Measurements from ENCODE around the gene CD247. TPM values are rescaled to one million over a fixed set of nuclear protein-coding genes. Genes with fewer than 3 reads are reported as not detected.

The CD247 gene
- polyA plus RNA-seq, 2 of the 4 experiments (the other 2 are of a cell fraction), result 0.10 to 0.27 TPM

DNA sequence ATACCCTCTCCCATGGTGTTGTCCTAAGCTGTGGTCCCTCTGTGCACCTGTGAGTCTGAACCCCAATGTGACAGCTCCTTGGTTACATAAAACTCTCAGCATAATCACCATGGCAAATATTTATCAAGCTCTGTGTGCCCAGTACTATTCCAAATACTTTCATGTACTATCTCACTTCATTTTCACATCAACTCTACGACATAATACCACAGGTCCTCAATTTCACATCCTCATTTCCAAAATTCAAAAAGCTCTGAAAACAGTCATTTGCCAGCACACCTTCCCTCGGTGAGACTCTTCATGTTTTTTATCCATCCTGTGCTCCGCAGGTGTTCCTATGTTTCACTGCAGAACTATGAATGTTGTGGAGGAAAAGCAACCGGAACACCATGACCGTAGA lies 47.6 kb upstream of the CD247 start (continued):
- TF ChIP-seq SREBF2 (IDR thresholded peaks at IDR 0.05), result no peak
- TF ChIP-seq HDAC2 (IDR thresholded peaks at IDR 0.05), result no peak

DNA sequence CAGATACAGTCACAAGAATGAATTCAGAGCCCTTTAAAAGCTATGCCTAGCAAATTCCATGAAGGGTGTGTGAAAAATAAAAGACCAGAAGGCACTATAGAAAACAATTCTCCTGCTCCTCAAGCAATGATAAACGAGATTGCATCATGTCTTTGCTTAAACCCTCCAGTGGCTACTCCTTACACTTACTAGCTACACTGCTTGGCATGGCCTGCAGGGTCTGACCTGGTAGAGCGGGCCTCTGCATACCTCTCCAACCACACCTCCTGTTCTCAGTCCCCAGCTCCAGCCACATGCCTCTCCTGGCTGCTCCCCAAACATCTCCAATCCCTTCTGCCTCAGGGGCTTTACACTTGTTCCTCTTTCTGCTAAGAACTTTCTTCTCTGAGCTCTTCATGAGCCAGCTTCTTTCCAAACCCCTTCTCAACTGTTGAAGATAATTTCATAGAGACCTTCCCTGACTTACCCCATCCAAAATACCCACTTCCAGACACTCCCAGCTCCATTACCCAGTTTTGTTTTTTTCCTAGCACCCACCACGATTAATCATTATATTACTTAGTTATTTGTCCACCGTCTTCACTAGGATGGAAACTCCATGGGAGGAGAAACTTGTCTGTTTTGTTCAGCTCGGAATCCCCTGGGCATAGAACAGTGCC lies 46.4 kb upstream of the CD247 start:
- no peak overlapping the region for H3K4me3 ChIP-seq
- ATAC-seq, result peak; percentile 62 to 77; a peak in 4 of 6 replicates
- TF ChIP-seq SMC3 (IDR thresholded peaks at IDR 0.05) (no peak), CEBPB (IDR thresholded peaks at IDR 0.05) (0 out of 4 replicates have a peak, but pooled peaks of 1 of the 2 experiments have one; percentile 14), EP300 (IDR thresholded peaks at IDR 0.05) (no peak)
- peak overlapping the region; percentile 17 to 66; a peak in 4 of 6 replicates for H3K27ac ChIP-seq
- no peak for FAIRE-seq
- H3K4me2 ChIP-seq, result peak overlapping the region; percentile 2; the same call in 1 of the 3 replicates
- 48% methylated on average over 5 of the region's 5 CpGs for WGBS (ENCODE audit: missing lambda C conversion rate)
- peak in 1 of 2 experiments; percentile 15 for DNase-seq (ENCODE audit: low read depth in 1 of 2, low spot score in 1 of 2)
- ChIA-PET CTCF (interaction anchor here (0.7 to 3.1 kb wide), 10 partner anchors 9 to 165 kb away, joined by 3 to 28 read pairs (median 4); partner anchors contain the start of gene CREG1), POLR2A (interaction anchor here (0.9 to 1.6 kb wide), 2 partner anchors 11 kb away, joined by 5 to 6 read pairs; partner anchors contain the start of gene CREG1)
- H3K9me3 ChIP-seq, result no peaks in the 10 kb centered on the region
- H3K4me1 ChIP-seq, result peaks cover 13% of the 10 kb centered on the region; the same call in 2 of the 3 replicates

DNA sequence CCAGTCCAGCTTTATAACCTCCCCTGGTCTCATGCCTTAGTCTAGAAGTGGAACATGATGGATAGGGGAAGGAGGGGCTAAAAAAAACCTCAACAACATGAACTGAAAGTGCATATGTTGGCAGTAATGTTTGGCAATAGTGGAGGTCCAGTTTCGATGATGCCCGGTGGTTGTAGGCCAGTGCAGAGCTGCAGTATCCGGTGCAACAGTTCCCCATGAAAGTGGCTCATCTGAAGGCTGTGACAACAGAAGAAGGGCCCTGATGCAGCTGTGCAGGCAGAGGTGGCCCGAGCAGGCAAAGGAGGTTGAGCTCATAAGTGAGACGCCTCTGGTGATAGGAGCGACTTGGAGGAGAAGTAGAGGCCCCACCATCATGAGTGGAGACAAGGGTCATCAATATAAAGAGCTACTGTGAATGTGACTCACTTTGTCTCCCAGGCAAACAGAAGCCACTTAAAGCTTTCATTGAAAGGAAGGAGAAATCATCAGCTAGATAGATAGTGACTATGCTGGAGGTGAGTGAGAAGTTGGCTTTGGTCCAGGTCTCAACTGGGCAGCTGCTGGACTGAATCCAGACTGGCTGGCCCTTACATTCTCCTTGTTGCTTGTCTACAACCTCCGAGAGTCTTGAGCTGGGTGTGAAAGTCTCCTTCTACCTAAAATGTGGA lies 45.4 kb upstream of the CD247 start:
- TF ChIP-seq KDM5A (IDR thresholded peaks at IDR 0.05) (no peak), POLR2A (IDR thresholded peaks at IDR 0.05; ENCODE audit: low read length) (no peak), CBX8 (IDR thresholded peaks at IDR 0.05) (no peak), CHD4 (IDR thresholded peaks at IDR 0.05; ENCODE audit: borderline replicate concordance) (no peak), ESRRA (IDR thresholded peaks at IDR 0.05; ENCODE audit: borderline replicate concordance, low read length) (no peak), RNF2 (IDR thresholded peaks at IDR 0.05; ENCODE audit: borderline replicate concordance, low read depth) (no peak), EHMT2 (IDR thresholded peaks at IDR 0.05; ENCODE audit: low read depth) (no peak), CBX2 (IDR thresholded peaks at IDR 0.05; ENCODE audit: borderline replicate concordance, low read depth) (no peak), NFE2L2 (conservative IDR thresholded peaks at IDR 0.05; ENCODE audit: low read length) (no peak)
- TF ChIP-seq, protein P1, sequence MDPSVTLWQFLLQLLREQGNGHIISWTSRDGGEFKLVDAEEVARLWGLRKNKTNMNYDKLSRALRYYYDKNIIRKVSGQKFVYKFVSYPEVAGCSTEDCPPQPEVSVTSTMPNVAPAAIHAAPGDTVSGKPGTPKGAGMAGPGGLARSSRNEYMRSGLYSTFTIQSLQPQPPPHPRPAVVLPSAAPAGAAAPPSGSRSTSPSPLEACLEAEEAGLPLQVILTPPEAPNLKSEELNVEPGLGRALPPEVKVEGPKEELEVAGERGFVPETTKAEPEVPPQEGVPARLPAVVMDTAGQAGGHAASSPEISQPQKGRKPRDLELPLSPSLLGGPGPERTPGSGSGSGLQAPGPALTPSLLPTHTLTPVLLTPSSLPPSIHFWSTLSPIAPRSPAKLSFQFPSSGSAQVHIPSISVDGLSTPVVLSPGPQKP (IDR thresholded peaks at IDR 0.05; ENCODE audit: low read depth, low read length), result no peak
- TF ChIP-seq, protein P2, sequence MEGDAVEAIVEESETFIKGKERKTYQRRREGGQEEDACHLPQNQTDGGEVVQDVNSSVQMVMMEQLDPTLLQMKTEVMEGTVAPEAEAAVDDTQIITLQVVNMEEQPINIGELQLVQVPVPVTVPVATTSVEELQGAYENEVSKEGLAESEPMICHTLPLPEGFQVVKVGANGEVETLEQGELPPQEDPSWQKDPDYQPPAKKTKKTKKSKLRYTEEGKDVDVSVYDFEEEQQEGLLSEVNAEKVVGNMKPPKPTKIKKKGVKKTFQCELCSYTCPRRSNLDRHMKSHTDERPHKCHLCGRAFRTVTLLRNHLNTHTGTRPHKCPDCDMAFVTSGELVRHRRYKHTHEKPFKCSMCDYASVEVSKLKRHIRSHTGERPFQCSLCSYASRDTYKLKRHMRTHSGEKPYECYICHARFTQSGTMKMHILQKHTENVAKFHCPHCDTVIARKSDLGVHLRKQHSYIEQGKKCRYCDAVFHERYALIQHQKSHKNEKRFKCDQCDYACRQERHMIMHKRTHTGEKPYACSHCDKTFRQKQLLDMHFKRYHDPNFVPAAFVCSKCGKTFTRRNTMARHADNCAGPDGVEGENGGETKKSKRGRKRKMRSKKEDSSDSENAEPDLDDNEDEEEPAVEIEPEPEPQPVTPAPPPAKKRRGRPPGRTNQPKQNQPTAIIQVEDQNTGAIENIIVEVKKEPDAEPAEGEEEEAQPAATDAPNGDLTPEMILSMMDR (IDR thresholded peaks at IDR 0.05), result no peak
- TF ChIP-seq, protein P3, sequence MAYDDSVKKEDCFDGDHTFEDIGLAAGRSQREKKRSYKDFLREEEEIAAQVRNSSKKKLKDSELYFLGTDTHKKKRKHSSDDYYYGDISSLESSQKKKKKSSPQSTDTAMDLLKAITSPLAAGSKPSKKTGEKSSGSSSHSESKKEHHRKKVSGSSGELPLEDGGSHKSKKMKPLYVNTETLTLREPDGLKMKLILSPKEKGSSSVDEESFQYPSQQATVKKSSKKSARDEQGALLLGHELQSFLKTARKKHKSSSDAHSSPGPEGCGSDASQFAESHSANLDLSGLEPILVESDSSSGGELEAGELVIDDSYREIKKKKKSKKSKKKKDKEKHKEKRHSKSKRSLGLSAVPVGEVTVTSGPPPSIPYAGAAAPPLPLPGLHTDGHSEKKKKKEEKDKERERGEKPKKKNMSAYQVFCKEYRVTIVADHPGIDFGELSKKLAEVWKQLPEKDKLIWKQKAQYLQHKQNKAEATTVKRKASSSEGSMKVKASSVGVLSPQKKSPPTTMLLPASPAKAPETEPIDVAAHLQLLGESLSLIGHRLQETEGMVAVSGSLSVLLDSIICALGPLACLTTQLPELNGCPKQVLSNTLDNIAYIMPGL (CRISPR knock-in tag; IDR thresholded peaks at IDR 0.05; ENCODE audit: borderline replicate concordance), result no peak
- TF ChIP-seq, protein P4, sequence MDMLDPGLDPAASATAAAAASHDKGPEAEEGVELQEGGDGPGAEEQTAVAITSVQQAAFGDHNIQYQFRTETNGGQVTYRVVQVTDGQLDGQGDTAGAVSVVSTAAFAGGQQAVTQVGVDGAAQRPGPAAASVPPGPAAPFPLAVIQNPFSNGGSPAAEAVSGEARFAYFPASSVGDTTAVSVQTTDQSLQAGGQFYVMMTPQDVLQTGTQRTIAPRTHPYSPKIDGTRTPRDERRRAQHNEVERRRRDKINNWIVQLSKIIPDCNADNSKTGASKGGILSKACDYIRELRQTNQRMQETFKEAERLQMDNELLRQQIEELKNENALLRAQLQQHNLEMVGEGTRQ (IDR thresholded peaks at IDR 0.05), result no peak
- TF ChIP-seq, protein P5, sequence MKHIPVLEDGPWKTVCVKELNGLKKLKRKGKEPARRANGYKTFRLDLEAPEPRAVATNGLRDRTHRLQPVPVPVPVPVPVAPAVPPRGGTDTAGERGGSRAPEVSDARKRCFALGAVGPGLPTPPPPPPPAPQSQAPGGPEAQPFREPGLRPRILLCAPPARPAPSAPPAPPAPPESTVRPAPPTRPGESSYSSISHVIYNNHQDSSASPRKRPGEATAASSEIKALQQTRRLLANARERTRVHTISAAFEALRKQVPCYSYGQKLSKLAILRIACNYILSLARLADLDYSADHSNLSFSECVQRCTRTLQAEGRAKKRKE (CRISPR knock-in tag; IDR thresholded peaks at IDR 0.05; ENCODE audit: low read depth), result no peak
- TF ChIP-seq, protein P6, sequence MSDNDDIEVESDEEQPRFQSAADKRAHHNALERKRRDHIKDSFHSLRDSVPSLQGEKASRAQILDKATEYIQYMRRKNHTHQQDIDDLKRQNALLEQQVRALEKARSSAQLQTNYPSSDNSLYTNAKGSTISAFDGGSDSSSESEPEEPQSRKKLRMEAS (IDR thresholded peaks at IDR 0.05), result no peak

More for the DNA sequence above, 45.4 kb upstream of the CD247 start:
- peaks cover 13% of the 10 kb centered on the region; the same call in 2 of the 3 replicates for H3K4me1 ChIP-seq
- ATAC-seq, result no peak
- 0 out of 3 replicates have a peak overlapping the region, but pooled peaks have one; percentile 2 for H3K4me2 ChIP-seq
- no peak for DNase-seq (ENCODE audit: low read depth in 1 of 2, low spot score in 1 of 2)
- POLR2A ChIA-PET, result interaction anchor here (0.6 to 1.6 kb wide), 3 partner anchors 10 to 24 kb away, joined by 3 to 7 read pairs (median 5); partner anchors contain the start of gene CREG1
- H3K27ac ChIP-seq, result peak overlapping the region in 1 of 2 experiments; percentile 66; a peak in 2 of 6 replicates
- FAIRE-seq, result no peak
- H3K9me3 ChIP-seq, result no peaks in the 10 kb centered on the region
- CTCF ChIA-PET, result interaction anchor here (0.6 to 3.1 kb wide), 9 partner anchors 9 to 653 kb away, joined by 3 to 28 read pairs (median 4); partner anchors contain the start of gene CREG1
- H3K4me3 ChIP-seq, result no peak overlapping the region
- WGBS (ENCODE audit: missing lambda C conversion rate), result 69% methylated on average over 7 of the region's 7 CpGs
